H1 (cell line): ENCODE data around the gene OGFOD3. TPM values are rescaled to one million over a fixed set of nuclear protein-coding genes. Genes with fewer than 3 reads are reported as not detected.
"Not testable (repeated sequence)": the region's sequence is repeated elsewhere in the genome, so short reads cannot be mapped to it uniquely, and the experiment has no call there.

ENCODE experiments used
- CTCF ChIA-PET: fragments of 300-600 bp; sonication (Branson Sonifier 250); formaldehyde crosslinking; loops from one replicate; lab custom pipeline; 2021; ENCODE audit not compliant: partially characterized antibody; lab: Charles Lee
- POLR2A ChIA-PET: fragments of 300-600 bp; sonication (Branson Sonifier 250); formaldehyde crosslinking; loops from one replicate; lab custom pipeline; 2021; ENCODE audit warnings: inconsistent platforms; ENCODE audit not compliant: partially characterized antibody; lab: Charles Lee
- DNase-seq, 2 experiments: peaks; one replicate each; pipeline versions ENCODE4 v3.0.0 to v3.0.0-alpha.2; 2010 to 2022; ENCODE audit warnings: low spot score in 2 of 2, low read depth in 1 of 2, mixed read lengths in 1 of 2
- FAIRE-seq: peaks from 2 replicates; lab custom pipeline; 2011; peaks lifted over from hg19 to GRCh38; lab: Jason Lieb, UNC
- H2AFZ ChIP-seq: 2 replicates; pipeline ENCODE4 v1.8.1; 2012; ENCODE audit warnings: low read length, inconsistent platforms
- H2AK5ac ChIP-seq: 2 replicates; pipeline ENCODE4 v1.6.1; 2013; ENCODE audit warnings: low read depth, low read length
- H2BK120ac ChIP-seq: replicated peaks from 2 replicates; pipeline ENCODE3; 2013; ENCODE audit warnings: low read depth, low read length, inconsistent platforms
- H2BK12ac ChIP-seq: 2 replicates; pipeline ENCODE4 v1.6.1; 2013; ENCODE audit warnings: low read depth, low read length
- H2BK15ac ChIP-seq: 2 replicates; pipeline ENCODE4 v1.6.1; 2013; ENCODE audit warnings: low read length
- H2BK20ac ChIP-seq: 2 replicates; pipeline ENCODE4 v1.6.1; 2013; ENCODE audit warnings: low read length
- H2BK5ac ChIP-seq: 2 replicates; pipeline ENCODE4 v1.6.1; 2013; ENCODE audit warnings: low read depth, low read length
- H3K14ac ChIP-seq: 2 replicates; pipeline ENCODE4 v1.6.1; 2013; ENCODE audit warnings: inconsistent platforms; ENCODE audit not compliant: insufficient read length
- H3K18ac ChIP-seq: 2 replicates; pipeline ENCODE4 v1.6.1; 2013; ENCODE audit warnings: low read length; ENCODE audit errors: extremely low read depth
- H3K23ac ChIP-seq: 2 replicates; pipeline ENCODE4 v1.6.1; 2013; ENCODE audit warnings: inconsistent platforms; ENCODE audit not compliant: insufficient read length
- H3K23me2 ChIP-seq: 2 replicates; pipeline ENCODE4 v1.6.1; 2013; ENCODE audit warnings: low read depth, low read length
- H3K27ac ChIP-seq: 2 replicates; pipeline ENCODE4 v1.6.1; 2011; ENCODE audit warnings: low read depth, low read length, inconsistent platforms
- H3K27me3 ChIP-seq, 4 experiments: replicated peaks in 1 of 4; 1 replicate in 1 of 4; 2 replicates in 3 of 4; pipeline versions ENCODE4 v1.6.1 to v1.8.1; 2011 to 2013; ENCODE audit warnings: low read length in 3 of 4, mild to moderate bottlenecking in 3 of 4, inconsistent platforms in 2 of 4, mixed read lengths in 2 of 4, moderate library complexity in 1 of 4; ENCODE audit not compliant: control insufficient read depth in 3 of 4, insufficient read depth in 3 of 4; ENCODE audit errors: extremely low read depth in 1 of 4
- H3K36me3 ChIP-seq, 4 experiments: 2 replicates each; pipeline versions ENCODE4 v1.6.1 to v1.8.1; 2011 to 2013; ENCODE audit warnings: mild to moderate bottlenecking in 4 of 4, low read length in 3 of 4, moderate library complexity in 2 of 4, control low read depth in 1 of 4, inconsistent platforms in 1 of 4; ENCODE audit not compliant: insufficient read depth in 4 of 4, control insufficient read depth in 2 of 4
- H3K4ac ChIP-seq: replicated peaks from 2 replicates; pipeline ENCODE3; 2013; ENCODE audit warnings: low read length, low read depth, mixed read lengths, inconsistent platforms; ENCODE audit not compliant: insufficient read length
- H3K4me1 ChIP-seq, 4 experiments: replicated peaks in 1 of 4; 1 replicate in 1 of 4; 2 replicates in 3 of 4; pipeline versions ENCODE4 v1.6.1 to v1.8.1; 2011 to 2013; ENCODE audit warnings: low read length in 3 of 4, inconsistent platforms in 2 of 4, mixed read lengths in 1 of 4; ENCODE audit not compliant: insufficient read depth in 4 of 4, control insufficient read depth in 3 of 4
- H3K4me2 ChIP-seq, 2 experiments: 2 replicates each; pipeline versions ENCODE4 v1.6.1 to v1.8.1; 2011 to 2013; ENCODE audit warnings: low read depth in 2 of 2, low read length in 2 of 2, control low read depth in 1 of 2, inconsistent platforms in 1 of 2, mild to moderate bottlenecking in 1 of 2; ENCODE audit not compliant: insufficient read depth in 1 of 2
- H3K4me3 ChIP-seq, 4 experiments: fragments of 200-600, 300-600 bp in 1 of 4; sonication (generic), shearing (Covaris generic), sonication (Bioruptor Twin) in 1 of 4; 2 replicates each; pipeline versions ENCODE4 v1.5.1 to v1.8.1; 2011 to 2016; ENCODE audit warnings: low read length in 4 of 4, low read depth in 3 of 4, control low read depth in 2 of 4, inconsistent platforms in 2 of 4, mild to moderate bottlenecking in 2 of 4, mixed read lengths in 1 of 4, moderate library complexity in 1 of 4; ENCODE audit not compliant: insufficient read depth in 2 of 4; ENCODE audit errors: extremely low read depth in 1 of 4
- H3K56ac ChIP-seq: replicated peaks from 2 replicates; pipeline ENCODE3; 2013; ENCODE audit warnings: low read depth, mild to moderate bottlenecking, mixed read lengths, low read length, inconsistent platforms; ENCODE audit not compliant: insufficient read length
- H3K79me1 ChIP-seq: 2 replicates; pipeline ENCODE4 v1.6.1; 2013; ENCODE audit warnings: low read depth, low read length, control low read depth
- H3K79me2 ChIP-seq, 2 experiments: 2 replicates each; pipeline versions ENCODE4 v1.6.1 to v1.8.1; 2012 to 2013; ENCODE audit warnings: low read length in 2 of 2, mild to moderate bottlenecking in 2 of 2, inconsistent platforms in 1 of 2; ENCODE audit not compliant: insufficient read depth in 2 of 2, control insufficient read depth in 1 of 2
- H3K9ac ChIP-seq, 4 experiments: replicated peaks in 1 of 4; 1 replicate in 1 of 4; 2 replicates in 3 of 4; pipeline versions ENCODE4 v1.6.1 to v1.8.1; 2011 to 2013; ENCODE audit warnings: low read depth in 3 of 4, low read length in 3 of 4, control low read depth in 2 of 4, mild to moderate bottlenecking in 2 of 4, moderate library complexity in 2 of 4, inconsistent platforms in 1 of 4; ENCODE audit errors: extremely low read depth in 1 of 4
- H3K9me3 ChIP-seq, 2 experiments: 2 replicates each; pipeline versions ENCODE4 v1.6.1 to v1.8.1; 2012 to 2013; ENCODE audit warnings: mild to moderate bottlenecking in 2 of 2, moderate library complexity in 2 of 2, control low read depth in 1 of 2, inconsistent platforms in 1 of 2, low read depth in 1 of 2, low read length in 1 of 2, mixed read lengths in 1 of 2; ENCODE audit not compliant: insufficient read depth in 2 of 2
- H4K20me1 ChIP-seq, 2 experiments: replicated peaks in 1 of 2; 2 replicates each; pipeline versions ENCODE3 to v1.8.1; 2011 to 2013; ENCODE audit warnings: inconsistent platforms in 2 of 2, low read length in 2 of 2, mild to moderate bottlenecking in 1 of 2; ENCODE audit not compliant: insufficient read depth in 2 of 2, control insufficient read depth in 1 of 2
- H4K5ac ChIP-seq: 2 replicates; pipeline ENCODE4 v1.6.1; 2013; ENCODE audit warnings: low read length, low read depth, mixed read lengths, inconsistent platforms; ENCODE audit not compliant: insufficient read length
- H4K8ac ChIP-seq: 2 replicates; pipeline ENCODE4 v1.8.0; 2013; ENCODE audit warnings: mild to moderate bottlenecking, moderate library complexity, low read length, inconsistent platforms; ENCODE audit not compliant: insufficient read depth; ENCODE audit errors: extremely low read depth
- H4K91ac ChIP-seq: replicated peaks from 2 replicates; pipeline ENCODE3; 2013; ENCODE audit warnings: low read length, mixed read lengths, inconsistent platforms; ENCODE audit not compliant: insufficient read length
- WGBS, 2 experiments: shearing (Covaris generic) in 1 of 2; methylation state at CpG; one replicate each; pipeline versions ENCODE4 v1.1.6 to v1.1.7; 2013 to 2015; ENCODE audit warnings: low lambda C conversion rate in 2 of 2, mixed read lengths in 2 of 2, inconsistent platforms in 1 of 2, low coverage in 1 of 2, missing lambda C conversion rate in 1 of 2; ENCODE audit not compliant: insufficient replicate concordance in 2 of 2, insufficient coverage in 1 of 2, insufficient read length in 1 of 2; ENCODE audit errors: extremely low coverage in 1 of 2, missing lambda C conversion rate in 1 of 2; 5-methylcytosine and 5-hydroxymethylcytosine counted together
- polyA plus RNA-seq, 7 experiments: library from polyadenylated mRNA; depleted of rRNA in 3 of 7; stranded (reverse) in 5 of 7; unstranded in 2 of 7; fragments of >200 nt in 5 of 7; fragments of 200-250 nt in 2 of 7; gene quantifications; 1 replicate in 5 of 7; 2 replicates in 1 of 7; 4 replicates in 1 of 7; pipeline versions ENCODE4 v1.2.1 to v1.2.3, GENCODE V29; 2011 to 2013; ENCODE audit warnings: missing spikeins in 2 of 7, mixed read lengths in 2 of 7
- total RNA-seq: library from RNA; stranded (reverse); fragmentation: NEBNext Ultra II Directional; extraction: Animal tissue kit (Norgen Biotek cat#: 25700); gene quantifications from 2 replicates; pipeline ENCODE4 v1.2.1, GENCODE V29; 2021

OGFOD3 gene
- total and polyA plus RNA-seq, 2 of the 8 experiments (the other 6 are each of a cell fraction or from before 2014, with no cell fraction given), result 21.1 to 21.8 TPM

DNA sequence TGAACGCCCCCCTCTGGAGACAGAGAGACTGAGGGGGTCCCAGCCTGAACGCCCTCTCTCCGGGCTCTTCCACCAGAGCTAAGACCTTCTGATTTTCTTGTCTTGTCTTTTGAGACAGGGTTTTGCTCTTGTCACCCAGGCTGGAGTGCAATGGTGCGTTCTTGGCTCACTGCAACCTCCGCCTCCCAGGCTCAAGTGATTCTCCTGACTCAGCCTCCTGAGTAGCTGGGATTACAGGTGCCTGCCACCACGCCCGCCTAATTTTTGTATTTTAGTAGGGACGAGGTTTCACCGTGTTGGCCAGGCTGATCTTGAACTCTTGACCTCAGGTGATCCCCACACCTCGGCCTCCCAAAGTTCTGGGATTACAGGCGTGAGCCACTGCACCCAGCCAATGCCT is 70.4 kb downstream of the OGFOD3 start:
- H4K91ac ChIP-seq, H3K4me2 ChIP-seq, H3K36me3 ChIP-seq, H3K4me3 ChIP-seq, H2BK20ac ChIP-seq, H3K27ac ChIP-seq, H3K4ac ChIP-seq, H2BK15ac ChIP-seq, H2BK5ac ChIP-seq, H2BK120ac ChIP-seq, H3K56ac ChIP-seq, H4K8ac ChIP-seq, DNase-seq, H4K20me1 ChIP-seq, H3K4me1 ChIP-seq, H2AK5ac ChIP-seq, H3K79me2 ChIP-seq, H3K18ac ChIP-seq, H3K23ac ChIP-seq, H3K9me3 ChIP-seq, H3K9ac ChIP-seq, POLR2A ChIA-PET, FAIRE-seq, H3K79me1 ChIP-seq, H3K27me3 ChIP-seq, H3K14ac ChIP-seq, H2AFZ ChIP-seq, H3K23me2 ChIP-seq, H2BK12ac ChIP-seq, H4K5ac ChIP-seq: not testable (repeated sequence)
- CTCF ChIA-PET, result interaction anchor here (0.9 to 1.3 kb wide), 2 partner anchors 15 to 128 kb away, joined by 3 to 4 read pairs; no protein-coding TSS in a partner anchor
- 86% methylated on average over 8 of the region's 11 CpGs; no CpG with 5 or more reads in 1 of the 2 experiments for WGBS, 2 experiments
